Osteoblast (primary cell): ENCODE data around the gene PARD6B. TPM values are rescaled to one million over a fixed set of nuclear protein-coding genes. Genes with fewer than 3 reads are reported as not detected.

Experiments
- DNase-seq: peaks from one replicate; pipeline ENCODE4 v3.0.0; 2011; ENCODE audit warnings: low spot score, mixed read lengths; ENCODE audit not compliant: insufficient read length; ENCODE audit errors: missing footprints
- H2AFZ ChIP-seq: 2 replicates; pipeline ENCODE4 v1.6.0; 2011; ENCODE audit warnings: mild to moderate bottlenecking, low read length
- H3K27ac ChIP-seq: 2 replicates; pipeline ENCODE4 v1.5.1; 2011; ENCODE audit warnings: mild to moderate bottlenecking, low read depth, low read length, moderate library complexity
- H3K27me3 ChIP-seq: 2 replicates; pipeline ENCODE4 v1.6.0; 2012; ENCODE audit warnings: mild to moderate bottlenecking, control low read depth, inconsistent platforms, low read length, moderate library complexity; ENCODE audit not compliant: insufficient read depth
- H3K36me3 ChIP-seq: 2 replicates; pipeline ENCODE4 v1.5.1; 2011; ENCODE audit warnings: mild to moderate bottlenecking, low read length, control low read depth, moderate library complexity; ENCODE audit not compliant: insufficient read depth
- H3K4me1 ChIP-seq: 2 replicates; pipeline ENCODE4 v1.5.1; 2011; ENCODE audit warnings: mild to moderate bottlenecking, low read length, control low read depth, moderate library complexity; ENCODE audit not compliant: insufficient read depth
- H3K4me2 ChIP-seq: 2 replicates; pipeline ENCODE4 v1.6.0; 2011; ENCODE audit warnings: mild to moderate bottlenecking, low read length; ENCODE audit not compliant: insufficient read depth
- H3K4me3 ChIP-seq: fragments of 200-600 bp; sonication (generic); 3 replicates; pipeline ENCODE4 v1.5.1; 2012; ENCODE audit warnings: mild to moderate bottlenecking, low read length, inconsistent platforms; ENCODE audit not compliant: insufficient read depth
- H3K79me2 ChIP-seq: 2 replicates; pipeline ENCODE4 v1.6.0; 2012; ENCODE audit warnings: mild to moderate bottlenecking, low read length, control low read depth, inconsistent platforms; ENCODE audit not compliant: insufficient read depth
- H3K9me3 ChIP-seq: 2 replicates; pipeline ENCODE4 v1.5.1; 2011; ENCODE audit warnings: low read depth, low read length, control low read depth
- H4K20me1 ChIP-seq: 2 replicates; pipeline ENCODE4 v1.6.0; 2012; ENCODE audit warnings: mild to moderate bottlenecking, low read length, control low read depth; ENCODE audit not compliant: insufficient read depth
- total RNA-seq: library from RNA; depleted of rRNA; stranded (reverse); fragments of >200 nt; gene quantifications from 2 replicates; pipeline ENCODE4 v1.2.3, GENCODE V29; 2012
- TF ChIP-seq, protein P1 (sequence below): IDR thresholded peaks from 2 replicates; pipeline ENCODE4 v1.5.1; 2011; ENCODE audit warnings: mild to moderate bottlenecking, low read depth, low read length, moderate library complexity; ENCODE audit errors: extremely low read depth

PARD6B gene
- total RNA-seq, 1 donor: 0.72 TPM

DNA sequence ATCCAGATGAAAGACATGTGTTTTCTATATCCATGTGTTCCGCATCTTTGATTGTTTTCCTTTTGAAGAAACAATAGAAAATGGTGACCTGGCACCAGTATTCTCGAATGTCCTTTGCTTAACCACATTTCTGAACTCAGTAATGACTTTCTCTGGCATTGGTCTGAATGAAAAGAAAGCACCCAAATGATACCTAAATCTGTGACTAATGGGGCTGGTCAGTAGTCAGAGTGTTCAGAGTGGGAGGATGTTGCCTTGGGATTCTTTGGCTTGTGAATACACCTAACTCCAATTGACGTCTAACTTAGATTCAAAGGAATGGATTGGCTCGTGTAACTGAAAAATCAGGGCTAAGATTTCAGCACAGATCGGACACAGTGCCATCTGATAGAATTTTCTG, 27.1 kb downstream of the PARD6B start:
- peaks cover 20% of the 10 kb centered on the region for H3K4me1 ChIP-seq
- TF ChIP-seq, protein P1, sequence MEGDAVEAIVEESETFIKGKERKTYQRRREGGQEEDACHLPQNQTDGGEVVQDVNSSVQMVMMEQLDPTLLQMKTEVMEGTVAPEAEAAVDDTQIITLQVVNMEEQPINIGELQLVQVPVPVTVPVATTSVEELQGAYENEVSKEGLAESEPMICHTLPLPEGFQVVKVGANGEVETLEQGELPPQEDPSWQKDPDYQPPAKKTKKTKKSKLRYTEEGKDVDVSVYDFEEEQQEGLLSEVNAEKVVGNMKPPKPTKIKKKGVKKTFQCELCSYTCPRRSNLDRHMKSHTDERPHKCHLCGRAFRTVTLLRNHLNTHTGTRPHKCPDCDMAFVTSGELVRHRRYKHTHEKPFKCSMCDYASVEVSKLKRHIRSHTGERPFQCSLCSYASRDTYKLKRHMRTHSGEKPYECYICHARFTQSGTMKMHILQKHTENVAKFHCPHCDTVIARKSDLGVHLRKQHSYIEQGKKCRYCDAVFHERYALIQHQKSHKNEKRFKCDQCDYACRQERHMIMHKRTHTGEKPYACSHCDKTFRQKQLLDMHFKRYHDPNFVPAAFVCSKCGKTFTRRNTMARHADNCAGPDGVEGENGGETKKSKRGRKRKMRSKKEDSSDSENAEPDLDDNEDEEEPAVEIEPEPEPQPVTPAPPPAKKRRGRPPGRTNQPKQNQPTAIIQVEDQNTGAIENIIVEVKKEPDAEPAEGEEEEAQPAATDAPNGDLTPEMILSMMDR: no peak
- H3K79me2 ChIP-seq: no peaks in the 10 kb centered on the region
- no peak overlapping the region for H3K4me3 ChIP-seq
- no peak for DNase-seq
- H3K27me3 ChIP-seq: peaks cover 11% of the 10 kb centered on the region
- no peak overlapping the region for H3K4me2 ChIP-seq
- no peak overlapping the region for H3K27ac ChIP-seq
- H3K9me3 ChIP-seq: no peaks in the 10 kb centered on the region
- no peaks in the 10 kb centered on the region for H4K20me1 ChIP-seq
- no peaks in the 10 kb centered on the region for H3K36me3 ChIP-seq
- no peak overlapping the region for H2AFZ ChIP-seq

DNA sequence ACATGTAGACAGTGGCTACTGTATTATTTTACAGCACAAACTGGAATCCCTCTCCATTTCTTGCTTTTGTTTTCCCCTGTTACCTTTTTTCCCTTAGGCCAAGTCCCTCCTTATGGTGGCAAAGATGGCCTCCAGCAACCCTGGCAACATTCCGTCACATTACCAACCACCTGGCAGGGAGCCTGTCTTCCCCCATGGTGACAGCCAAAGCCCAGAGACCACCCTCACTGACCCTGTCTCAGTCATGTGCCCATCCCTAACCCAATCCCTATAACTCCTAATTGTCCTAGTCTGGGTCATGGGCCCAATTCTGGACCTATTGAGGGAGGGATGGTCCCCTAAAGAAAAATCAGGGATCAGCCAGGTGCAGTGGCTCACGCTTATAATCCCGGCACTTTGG, 27.6 kb downstream of the PARD6B start:
- H4K20me1 ChIP-seq: no peaks in the 10 kb centered on the region
- H2AFZ ChIP-seq: no peak overlapping the region
- H3K4me2 ChIP-seq: no peak overlapping the region
- H3K79me2 ChIP-seq: no peaks in the 10 kb centered on the region
- TF ChIP-seq, protein P1: no peak
- no peak overlapping the region for H3K4me3 ChIP-seq
- H3K27ac ChIP-seq: no peak overlapping the region
- H3K4me1 ChIP-seq: peaks cover 20% of the 10 kb centered on the region
- H3K36me3 ChIP-seq: no peaks in the 10 kb centered on the region
- no peak for DNase-seq
- no peaks in the 10 kb centered on the region for H3K9me3 ChIP-seq
- H3K27me3 ChIP-seq: peaks cover 11% of the 10 kb centered on the region

DNA sequence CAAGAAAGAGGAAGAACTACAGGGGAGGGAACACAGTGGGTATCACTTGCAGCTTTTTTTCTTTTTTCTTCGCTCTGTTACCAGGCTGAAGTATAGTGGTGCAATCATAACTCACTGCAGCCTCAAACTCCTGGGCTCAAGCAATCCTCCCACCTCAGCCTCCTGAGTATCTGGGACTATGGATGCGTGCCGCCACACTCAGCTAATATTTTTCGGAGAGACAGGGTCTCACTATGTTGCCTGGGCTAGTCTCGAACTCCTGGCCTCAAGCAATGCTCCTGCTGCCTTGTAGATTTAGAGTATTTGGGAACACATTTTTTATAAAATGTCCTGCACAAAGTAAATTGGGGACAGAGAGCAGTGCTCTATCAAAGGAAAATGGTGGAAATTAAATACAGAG, 28.3 kb downstream of the PARD6B start:
- no peaks in the 10 kb centered on the region for H3K79me2 ChIP-seq
- H3K4me2 ChIP-seq: no peak overlapping the region
- no peaks in the 10 kb centered on the region for H3K36me3 ChIP-seq
- TF ChIP-seq, protein P1: no peak
- H2AFZ ChIP-seq: no peak overlapping the region
- no peaks in the 10 kb centered on the region for H4K20me1 ChIP-seq
- no peak overlapping the region for H3K4me3 ChIP-seq
- peaks cover 5% of the 10 kb centered on the region for H3K27me3 ChIP-seq
- no peak for DNase-seq
- H3K4me1 ChIP-seq: peaks cover 20% of the 10 kb centered on the region
- H3K27ac ChIP-seq: no peak overlapping the region
- H3K9me3 ChIP-seq: no peaks in the 10 kb centered on the region

DNA sequence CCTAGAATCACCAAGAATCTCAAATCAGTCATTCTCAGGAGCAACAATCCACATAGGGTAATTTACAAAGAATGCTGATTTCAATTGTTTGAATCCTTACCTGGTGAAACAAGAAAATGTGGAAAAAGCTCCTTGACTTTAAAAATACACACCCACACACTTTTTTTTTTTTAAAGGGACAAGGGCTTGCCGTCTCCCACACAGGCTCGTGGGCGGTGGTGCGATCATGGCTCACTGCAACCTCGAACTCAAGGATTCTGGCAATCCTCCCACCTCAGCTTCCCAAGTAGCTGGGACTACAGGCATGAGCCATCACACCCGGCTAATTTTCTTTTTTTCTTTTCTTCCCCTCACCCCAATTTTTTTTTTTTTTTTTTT, 30.7 kb downstream of the PARD6B start:
- Histone ChIP-seq H3K79me2 (no peaks in the 10 kb centered on the region), H2AFZ (no peak overlapping the region), H3K36me3 (no peaks in the 10 kb centered on the region), H3K27ac (peak overlapping the region; percentile 46), H3K4me1 (peaks cover 25% of the 10 kb centered on the region), H3K4me2 (peak overlapping the region; percentile 65), H3K4me3 (no peak overlapping the region), H3K27me3 (no peaks in the 10 kb centered on the region), H3K9me3 (no peaks in the 10 kb centered on the region), H4K20me1 (no peaks in the 10 kb centered on the region)
- no peak for DNase-seq
- TF ChIP-seq, protein P1: no peak
